TTC549 (cell line): ENCODE data around the gene LASP1NB.
A peak's percentile ranks its signal among the peaks of the same experiment; 100 is the strongest.
"Not testable (repeated sequence)": the region's sequence is repeated elsewhere in the genome, so short reads cannot be mapped to it uniquely, and the experiment has no call there.

Experiments
- FAIRE-seq: peaks from 2 replicates; lab custom pipeline; 2012; peaks lifted over from hg19 to GRCh38; lab: Jason Lieb, UNC

Gene LASP1NB

DNA sequence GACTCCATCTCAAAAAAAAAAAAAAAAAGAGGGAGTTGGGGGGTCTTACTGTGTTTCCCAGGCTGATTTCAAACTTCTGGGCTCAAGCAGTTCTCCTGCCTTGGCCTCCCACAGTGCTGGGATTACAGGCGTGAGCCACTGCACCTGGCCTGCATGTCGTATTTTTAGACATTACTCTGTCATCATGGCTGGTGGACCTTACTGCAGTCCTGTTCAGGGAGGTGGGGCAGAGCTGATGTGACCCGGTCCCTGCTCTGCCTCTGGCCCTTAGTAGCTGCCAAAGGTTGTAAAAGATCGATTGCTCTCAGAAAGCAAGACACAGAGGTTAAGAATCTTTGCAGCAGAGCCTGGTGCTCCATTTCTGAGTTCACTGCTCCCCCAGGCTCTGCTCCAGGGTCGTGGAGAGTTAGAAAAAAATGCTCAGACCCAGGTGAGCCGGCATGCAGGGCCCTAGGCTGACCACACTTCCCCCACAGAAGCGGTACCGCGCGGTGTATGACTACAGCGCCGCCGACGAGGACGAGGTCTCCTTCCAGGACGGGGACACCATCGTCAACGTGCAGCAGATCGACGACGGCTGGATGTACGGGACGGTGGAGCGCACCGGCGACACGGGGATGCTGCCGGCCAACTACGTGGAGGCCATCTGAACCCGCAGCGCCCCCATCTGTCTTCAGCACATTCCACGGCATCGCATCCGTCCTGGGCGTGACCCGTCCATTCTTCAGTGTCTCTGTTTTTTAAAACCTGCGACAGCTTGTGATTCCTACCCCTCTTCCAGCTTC lies 7.1 kb upstream of the LASP1NB start:
- FAIRE-seq, result no peak

DNA sequence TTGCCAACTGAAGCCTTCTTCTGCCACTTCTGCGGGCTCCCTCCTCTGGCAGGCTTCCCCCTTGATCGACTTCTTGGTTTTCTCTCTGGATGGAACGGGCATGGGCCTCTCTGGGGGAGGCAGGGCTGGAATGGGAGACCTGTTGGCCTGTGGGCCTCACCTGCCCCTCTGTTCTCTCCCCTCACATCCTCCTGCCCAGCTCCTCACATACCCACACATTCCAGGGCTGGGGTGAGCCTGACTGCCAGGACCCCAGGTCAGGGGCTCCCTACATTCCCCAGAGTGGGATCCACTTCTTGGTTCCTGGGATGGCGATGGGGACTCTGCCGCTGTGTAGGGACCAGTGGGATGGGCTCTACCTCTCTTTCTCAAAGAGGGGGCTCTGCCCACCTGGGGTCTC lies 6.5 kb upstream of the LASP1NB start:
- no peak for FAIRE-seq

DNA sequence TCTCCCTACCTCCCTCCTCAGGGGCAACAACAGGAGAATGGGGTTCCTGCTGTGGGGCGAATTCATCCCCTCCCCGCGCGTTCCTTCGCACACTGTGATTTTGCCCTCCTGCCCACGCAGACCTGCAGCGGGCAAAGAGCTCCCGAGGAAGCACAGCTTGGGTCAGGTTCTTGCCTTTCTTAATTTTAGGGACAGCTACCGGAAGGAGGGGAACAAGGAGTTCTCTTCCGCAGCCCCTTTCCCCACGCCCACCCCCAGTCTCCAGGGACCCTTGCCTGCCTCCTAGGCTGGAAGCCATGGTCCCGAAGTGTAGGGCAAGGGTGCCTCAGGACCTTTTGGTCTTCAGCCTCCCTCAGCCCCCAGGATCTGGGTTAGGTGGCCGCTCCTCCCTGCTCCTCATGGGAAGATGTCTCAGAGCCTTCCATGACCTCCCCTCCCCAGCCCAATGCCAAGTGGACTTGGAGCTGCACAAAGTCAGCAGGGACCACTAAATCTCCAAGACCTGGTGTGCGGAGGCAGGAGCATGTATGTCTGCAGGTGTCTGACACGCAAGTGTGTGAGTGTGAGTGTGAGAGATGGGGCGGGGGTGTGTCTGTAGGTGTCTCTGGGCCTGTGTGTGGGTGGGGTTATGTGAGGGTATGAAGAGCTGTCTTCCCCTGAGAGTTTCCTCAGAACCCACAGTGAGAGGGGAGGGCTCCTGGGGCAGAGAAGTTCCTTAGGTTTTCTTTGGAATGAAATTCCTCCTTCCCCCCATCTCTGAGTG lies 5.9 kb upstream of the LASP1NB start:
- no peak for FAIRE-seq

DNA sequence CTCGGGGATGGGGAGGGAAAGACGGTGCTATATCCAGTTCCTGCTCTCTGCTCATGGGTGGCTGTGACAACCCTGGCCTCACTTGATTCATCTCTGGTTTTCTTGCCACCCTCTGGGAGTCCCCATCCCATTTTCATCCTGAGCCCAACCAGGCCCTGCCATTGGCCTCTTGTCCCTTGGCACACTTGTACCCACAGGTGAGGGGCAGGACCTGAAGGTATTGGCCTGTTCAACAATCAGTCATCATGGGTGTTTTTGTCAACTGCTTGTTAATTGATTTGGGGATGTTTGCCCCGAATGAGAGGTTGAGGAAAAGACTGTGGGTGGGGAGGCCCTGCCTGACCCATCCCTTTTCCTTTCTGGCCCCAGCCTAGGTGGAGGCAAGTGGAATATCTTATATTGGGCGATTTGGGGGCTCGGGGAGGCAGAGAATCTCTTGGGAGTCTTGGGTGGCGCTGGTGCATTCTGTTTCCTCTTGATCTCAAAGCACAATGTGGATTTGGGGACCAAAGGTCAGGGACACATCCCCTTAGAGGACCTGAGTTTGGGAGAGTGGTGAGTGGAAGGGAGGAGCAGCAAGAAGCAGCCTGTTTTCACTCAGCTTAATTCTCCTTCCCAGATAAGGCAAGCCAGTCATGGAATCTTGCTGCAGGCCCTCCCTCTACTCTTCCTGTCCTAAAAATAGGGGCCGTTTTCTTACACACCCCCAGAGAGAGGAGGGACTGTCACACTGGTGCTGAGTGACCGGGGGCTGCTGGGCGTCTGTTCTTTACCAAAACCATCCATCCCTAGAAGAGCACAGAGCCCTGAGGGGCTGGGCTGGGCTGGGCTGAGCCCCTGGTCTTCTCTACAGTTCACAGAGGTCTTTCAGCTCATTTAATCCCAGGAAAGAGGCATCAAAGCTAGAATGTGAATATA lies 4.8 kb upstream of the LASP1NB start:
- FAIRE-seq, result no peak

DNA sequence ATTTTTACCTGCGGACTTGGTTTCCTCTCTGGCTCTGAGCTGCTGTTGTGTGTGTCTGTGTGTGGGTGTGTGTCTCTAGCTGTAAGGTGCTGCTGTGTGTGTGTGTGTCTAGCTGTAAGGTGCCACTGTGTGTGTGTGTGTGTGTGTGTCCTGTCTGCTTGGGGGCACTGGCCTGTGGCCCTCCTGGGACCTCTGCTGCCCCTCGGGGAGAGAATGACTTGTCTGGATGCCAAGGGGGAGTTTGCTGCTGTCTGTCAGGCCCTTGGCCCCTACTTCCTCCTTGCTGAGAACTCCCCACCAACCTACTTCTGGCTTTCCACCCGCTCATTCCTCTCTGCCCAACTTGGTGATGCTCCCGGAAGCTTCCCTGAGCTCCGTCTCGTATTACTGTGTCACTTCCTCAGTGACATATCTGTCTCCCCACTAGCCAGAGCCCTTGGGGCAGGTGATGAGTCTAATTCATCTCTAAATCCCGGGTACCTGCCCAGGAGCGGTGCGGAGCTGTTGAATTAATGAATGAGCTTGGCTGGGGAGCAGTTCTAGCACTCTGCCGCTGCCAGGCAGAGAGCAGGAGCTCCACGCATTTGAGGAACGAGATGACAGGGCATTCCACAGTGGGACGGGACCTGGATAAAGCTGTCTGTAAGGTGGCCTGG lies 3.5 kb upstream of the LASP1NB start:
- FAIRE-seq, result no peak

DNA sequence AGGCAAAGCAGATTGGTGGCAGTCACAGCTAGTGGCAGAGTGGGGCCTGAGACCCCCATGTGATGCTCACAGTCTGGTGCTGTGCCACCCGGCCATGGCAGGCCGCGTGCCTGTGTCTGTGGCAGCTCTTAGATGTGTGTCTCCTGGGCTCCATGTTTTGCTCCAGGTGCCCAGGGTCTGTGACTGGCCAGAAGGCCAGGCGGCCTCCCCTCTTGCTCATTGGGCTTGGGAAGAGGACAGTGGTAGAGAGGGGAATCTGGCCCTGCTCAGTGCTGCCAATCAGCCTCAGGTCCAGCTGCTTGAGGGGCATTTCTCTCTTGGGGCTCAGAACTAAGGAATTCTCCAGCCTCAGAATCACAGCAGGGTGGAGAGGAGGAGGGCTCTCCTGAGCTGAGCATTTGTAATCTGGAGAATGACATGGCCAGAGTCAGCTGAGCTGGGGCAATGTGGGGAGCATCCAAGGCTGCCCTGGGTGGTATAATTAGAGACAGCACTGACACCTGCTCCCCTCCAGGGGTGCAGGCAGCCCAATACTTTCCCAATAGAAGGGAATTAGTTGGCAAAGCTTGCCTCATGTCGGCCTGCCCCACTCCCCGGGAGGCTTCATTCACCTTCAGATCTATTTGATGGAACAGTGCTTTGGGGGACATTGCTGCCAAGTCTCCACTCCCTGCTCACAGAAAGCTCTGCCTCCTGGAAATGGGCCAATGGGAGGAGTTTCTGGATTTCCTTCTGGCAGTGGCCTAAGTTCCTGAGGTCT lies 2.7 kb upstream of the LASP1NB start:
- no peak for FAIRE-seq

DNA sequence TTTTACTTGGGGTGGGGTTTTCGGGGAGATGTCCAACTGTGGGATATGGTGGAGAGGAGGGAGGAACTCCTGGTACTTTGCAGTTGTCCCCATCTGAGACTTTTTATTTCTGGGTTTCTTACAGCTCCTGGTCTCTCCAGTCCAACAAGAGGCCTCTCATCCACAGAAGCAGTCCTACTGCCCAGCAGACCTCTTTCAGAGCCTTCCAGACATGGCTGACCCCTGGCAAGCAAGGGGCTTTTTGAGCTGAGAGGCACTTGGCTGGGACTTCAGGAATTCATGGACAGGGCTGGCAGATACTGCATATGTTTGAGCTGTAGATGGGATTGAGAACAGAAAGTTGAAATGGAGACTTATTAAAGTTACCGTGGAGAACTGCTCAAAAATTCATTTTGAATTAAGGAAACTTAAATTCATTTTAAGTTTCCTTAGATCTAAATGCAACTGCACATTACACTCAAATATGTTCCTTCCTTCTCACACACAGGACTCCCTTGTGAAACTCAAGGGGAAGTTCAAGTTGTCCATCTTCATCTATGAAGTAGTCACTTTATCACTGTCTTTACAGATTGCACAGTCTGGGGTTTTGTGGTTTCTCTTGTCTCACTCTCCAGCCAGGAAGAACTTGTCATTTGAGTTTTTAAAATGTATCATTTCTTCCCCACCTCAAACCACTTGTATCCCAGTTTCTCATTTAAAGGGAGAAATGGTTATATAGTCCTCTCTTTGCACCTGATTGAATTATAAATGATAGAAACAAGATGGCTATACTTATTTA lies 1.1 kb downstream of the LASP1NB start:
- FAIRE-seq, result no peak

DNA sequence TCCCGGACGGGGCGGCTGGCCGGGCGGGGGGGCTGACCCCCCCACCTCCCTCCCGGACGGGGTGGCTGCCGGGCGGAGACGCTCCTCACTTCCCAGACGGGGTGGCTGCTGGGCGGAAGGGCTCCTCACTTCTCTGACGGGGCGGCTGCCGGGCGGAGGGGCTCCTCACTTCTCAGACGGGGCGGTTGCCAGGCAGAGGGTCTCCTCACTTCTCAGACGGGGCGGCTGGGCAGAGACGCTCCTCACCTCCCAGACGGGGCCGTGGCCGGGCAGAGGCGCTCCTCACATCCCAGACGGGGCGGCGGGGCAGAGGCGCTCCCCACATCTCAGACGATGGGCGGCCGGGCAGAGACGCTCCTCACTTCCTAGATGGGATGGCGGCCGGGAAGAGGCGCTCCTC lies 5.4 kb downstream of the LASP1NB start:
- not testable (repeated sequence) for FAIRE-seq

DNA sequence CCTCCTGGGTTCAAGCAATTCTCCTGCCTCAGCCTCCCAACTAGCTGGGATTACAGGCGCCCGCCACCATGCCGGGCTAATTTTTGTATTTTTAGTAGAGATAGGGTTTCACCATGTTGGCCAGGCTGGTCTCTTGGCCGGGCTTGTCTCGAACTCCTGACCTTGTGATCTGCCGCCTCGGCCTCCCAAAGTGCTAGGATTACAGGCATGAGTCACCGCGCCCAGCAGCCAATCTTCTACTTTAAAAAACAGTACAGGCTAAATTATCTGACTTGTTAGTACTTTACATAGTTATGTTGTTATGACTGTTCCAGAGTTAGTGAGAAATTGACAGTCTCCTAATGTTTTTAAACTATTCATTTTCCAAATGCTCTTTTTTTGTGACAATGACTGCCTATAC lies 8.5 kb downstream of the LASP1NB start:
- not testable (repeated sequence) for FAIRE-seq

DNA sequence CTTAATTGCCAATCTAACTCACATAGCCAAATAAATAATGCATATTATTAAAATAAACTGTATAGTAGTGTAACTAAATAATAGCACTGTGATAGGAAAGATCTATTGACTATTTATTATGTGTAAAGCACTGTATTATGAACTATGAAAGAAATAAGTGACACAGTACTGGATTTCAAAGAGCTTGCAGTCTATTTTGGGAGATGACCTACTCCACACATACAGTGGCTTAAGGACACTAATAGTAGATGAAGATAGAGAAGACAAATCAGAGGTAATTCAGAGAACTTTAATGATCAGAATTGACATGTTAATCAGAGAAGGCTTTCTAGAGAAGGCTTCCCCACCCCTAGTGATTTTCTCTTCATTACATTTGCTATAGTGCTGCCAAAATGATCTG lies 14.6 kb downstream of the LASP1NB start:
- no peak for FAIRE-seq

DNA sequence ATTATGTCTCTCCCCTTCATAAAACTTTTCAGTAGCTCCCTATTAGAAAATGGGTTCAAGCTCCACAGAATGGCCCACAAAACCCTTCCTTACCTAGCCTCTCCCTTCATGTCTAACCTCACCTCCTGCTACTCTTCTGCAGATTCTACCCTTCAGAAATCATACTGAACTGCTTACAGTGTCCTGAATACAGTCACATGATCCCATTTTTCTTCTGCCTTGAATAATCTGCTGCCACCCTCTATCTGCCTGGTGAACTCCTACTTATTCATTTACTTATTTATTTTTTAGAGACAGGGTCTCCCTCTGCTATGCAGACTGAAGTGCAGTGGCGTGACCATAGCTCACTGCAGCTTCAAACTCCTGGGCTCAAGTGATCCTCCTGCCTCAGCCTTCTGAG lies 15.0 kb downstream of the LASP1NB start:
- no peak for FAIRE-seq

DNA sequence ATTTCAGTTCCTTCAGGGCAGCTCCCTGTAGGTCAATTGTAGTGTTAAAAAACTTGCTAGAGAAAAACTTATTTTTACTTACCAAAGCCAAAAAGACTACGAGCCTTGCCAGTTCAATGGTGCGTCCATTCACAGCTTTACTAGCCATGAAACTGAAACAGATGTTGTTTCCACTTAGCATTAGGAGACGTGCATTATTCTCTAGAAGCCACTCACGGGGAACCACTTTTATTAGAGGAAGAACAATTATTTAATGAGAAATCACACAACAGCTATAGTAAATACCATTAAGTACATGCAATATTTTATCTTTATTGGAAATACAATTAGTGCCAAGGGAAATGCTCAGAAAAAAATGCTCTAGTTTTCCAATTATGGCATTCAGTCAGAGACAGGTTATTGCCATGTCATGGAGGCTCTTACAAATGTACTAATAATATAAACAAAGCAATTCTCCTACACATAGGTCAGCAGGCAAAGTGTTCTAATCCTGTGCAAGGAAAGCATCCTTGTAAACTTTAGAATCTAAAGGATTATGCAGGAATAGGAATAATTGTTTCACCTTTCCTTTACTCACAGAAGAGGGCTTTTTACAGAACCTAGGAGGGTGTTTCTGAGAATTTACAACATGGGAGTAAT lies 17.4 kb downstream of the LASP1NB start:
- FAIRE-seq, result no peak

DNA sequence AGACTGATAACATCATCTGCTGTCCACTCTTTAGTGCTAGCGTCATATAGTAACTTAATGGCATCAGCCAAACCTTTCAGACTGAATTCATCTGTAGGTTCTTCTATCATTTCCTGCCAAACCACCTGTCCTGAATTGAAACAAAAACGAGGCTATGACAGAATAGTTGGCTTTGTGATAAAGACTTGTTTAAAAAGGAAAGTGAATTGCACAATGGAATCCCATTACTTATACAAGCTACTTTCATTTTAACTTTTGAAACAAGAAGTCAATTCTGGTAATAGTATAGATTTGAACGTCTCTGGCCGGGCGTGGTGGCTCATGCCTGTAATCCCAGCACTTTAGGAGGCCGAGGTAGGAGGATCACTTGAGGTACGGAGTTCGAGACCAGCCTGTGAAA lies 18.2 kb downstream of the LASP1NB start:
- FAIRE-seq, result no peak

DNA sequence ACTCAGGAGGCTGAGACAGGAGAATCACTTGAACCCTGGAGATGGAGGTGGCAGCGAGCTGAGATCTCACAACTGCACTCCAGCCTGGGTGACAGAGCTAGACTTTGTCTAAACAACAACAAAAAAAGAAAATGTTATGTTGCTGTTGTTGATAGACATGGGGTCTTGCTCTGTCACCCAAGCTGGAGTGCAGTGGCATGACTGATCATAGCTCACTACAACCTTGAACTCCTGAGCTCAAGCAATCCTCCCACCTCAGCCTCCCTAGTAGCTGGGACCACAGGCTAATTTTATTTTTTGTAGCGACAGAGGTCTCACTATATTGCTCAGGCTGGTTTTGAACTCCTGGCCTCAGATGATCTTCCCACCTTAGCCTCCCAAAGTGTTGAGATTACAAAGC lies 21.8 kb downstream of the LASP1NB start:
- FAIRE-seq, result no peak

DNA sequence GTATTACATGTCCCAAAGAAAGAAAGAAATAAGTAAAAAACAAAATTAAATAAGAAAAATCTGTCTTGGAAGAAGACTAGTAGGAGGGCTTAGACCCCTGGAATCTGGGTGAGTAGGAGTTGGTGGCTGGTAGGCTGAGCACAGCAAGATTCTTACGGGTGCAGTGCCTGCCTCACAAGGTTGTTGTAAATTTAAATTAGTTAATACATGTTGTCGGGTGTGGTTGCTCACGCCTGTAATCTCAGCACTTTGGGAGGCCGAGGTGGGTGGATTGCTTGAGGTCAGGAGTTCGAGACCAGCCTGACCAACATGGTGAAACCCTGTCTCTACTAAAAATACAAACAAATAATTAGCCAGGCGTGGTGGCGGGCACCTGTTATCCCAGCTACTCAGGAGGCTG lies 28.4 kb downstream of the LASP1NB start:
- FAIRE-seq, result not testable (repeated sequence)

DNA sequence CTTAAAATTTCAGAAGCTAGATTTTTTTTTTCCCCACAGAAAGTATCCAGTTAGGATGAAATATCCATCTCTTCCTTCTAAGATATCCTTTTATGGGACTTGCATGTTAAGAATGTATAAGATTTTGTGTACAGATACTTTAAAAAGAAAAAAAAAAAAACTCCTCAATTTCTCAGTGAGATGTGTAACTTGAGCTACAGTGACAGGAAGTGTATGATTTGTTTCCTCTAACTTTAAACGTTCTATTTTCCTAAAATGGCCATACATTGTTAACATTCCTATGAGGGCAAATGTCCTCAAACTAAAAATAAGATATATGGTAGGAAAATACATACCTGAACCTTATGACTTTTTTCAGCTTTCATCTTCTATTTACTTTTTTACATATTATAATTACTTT lies 32.9 kb downstream of the LASP1NB start:
- peak; percentile 56 for FAIRE-seq

DNA sequence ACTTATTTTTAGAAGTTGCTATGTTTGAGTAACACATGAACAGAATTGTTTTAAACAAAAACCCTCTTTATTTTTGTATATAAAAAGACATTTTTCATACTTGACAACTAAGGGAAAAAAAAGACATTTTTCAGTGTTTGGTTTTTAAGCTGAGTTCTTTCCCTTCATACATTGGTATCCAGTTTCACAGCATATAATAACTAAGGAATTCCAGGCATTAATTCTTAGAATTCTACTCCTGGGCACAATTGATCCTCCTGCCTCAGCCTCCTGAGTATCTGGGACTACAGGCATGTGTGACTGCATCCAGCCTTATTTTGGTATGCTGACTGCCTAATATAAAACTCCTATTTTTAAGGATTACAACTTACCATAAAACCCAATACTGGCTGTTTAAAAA lies 33.3 kb downstream of the LASP1NB start:
- no peak for FAIRE-seq

DNA sequence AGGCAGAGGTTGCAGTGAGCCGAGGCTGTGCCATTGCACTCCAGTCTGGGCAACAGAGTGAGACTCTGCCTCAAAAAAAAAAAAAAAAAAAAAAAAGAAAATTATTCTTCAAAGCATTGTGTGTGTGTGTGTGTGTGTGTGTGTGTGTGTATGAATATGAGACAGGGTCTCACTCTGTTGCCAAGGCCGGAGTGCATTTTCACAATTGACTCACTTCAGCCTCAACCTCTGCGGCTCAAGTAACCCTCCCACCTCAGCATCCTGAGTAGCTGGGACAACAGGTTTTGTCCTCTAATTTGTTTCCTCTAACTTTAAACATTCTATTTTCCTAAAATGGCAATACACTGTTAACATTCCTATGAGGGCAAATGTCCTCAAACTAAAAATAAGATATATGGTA lies 34.1 kb downstream of the LASP1NB start:
- no peak for FAIRE-seq

DNA sequence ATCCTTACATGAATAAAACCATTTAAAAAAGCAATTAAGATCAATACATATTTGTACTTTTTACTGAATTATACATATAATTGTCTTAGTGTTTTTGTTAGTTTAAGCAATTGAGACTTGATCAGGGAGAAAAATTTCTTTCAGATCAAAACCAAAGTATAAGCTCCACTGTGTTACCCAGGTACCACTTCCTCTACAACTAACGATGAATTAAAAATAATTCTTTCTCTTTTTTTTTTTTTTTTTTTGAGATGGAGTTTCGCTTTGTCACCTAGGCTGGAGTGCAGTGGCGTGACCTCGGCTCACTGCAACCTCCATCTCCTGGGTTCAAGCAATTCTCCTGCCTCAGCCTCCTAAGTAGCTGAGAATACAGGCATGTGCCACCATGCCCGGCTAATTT lies 35.0 kb downstream of the LASP1NB start:
- FAIRE-seq, result no peak

DNA sequence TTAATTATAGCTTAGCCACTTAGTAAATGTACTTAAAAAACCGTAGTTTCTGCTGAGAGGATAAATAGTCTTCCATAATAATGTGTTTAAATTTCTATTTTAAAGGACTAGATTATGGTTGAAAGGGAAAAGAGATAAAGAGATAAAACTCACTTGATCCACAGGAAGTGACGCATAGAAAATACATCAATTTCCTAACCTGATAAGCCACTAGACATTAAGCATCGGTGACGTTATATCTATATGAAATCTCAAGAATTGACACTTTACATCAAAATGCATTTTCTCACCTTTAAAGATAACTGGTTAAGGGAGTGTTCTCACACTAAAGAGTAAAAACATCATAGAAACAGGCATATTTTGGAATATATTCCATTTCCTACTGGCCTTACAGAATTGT lies 36.0 kb downstream of the LASP1NB start:
- FAIRE-seq, result no peak
